GM21825 (cell line): ENCODE data around the gene ZNF695.

Source experiments
- ATAC-seq: cut with Tn5 transposase; IDR thresholded peaks from one replicate; pipeline ENCODE4 v1.9.1; 2021; ENCODE audit warnings: mild to moderate bottlenecking, moderate library complexity; ENCODE audit not compliant: unreplicated experiment

Gene ZNF695

GRCh38 chr1:246959944-246960693, 47.7 kb downstream of the ZNF695 start:
- no peak for ATAC-seq

- ATAC-seq = no peak
Observed at GRCh38 chr1:246954126-246954525, 53.7 kb downstream of the ZNF695 start.

DNA sequence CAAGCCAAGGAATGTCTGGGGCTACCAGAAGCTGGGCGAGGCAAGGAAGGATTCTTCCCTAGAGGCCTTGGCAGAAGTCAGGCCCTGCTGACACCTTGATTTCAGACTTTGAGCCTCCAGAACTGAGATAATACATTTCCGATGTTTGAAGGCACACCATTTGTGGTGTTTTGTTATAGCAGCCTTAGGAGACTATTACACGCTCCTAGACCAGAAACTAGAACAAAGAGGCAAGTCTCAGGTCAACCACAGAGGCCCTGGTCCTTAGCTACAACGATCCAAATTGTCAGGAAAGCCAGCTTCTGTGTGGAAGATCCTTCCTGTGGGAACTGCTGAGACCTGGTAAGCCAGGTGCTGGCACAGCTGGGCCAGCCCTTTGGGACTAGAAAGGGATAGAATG, 56.4 kb downstream of the ZNF695 start:
- ATAC-seq = no peak

- ATAC-seq = no peak
Observed at GRCh38 chr1:246949956-246950355, 57.9 kb downstream of the ZNF695 start.

DNA sequence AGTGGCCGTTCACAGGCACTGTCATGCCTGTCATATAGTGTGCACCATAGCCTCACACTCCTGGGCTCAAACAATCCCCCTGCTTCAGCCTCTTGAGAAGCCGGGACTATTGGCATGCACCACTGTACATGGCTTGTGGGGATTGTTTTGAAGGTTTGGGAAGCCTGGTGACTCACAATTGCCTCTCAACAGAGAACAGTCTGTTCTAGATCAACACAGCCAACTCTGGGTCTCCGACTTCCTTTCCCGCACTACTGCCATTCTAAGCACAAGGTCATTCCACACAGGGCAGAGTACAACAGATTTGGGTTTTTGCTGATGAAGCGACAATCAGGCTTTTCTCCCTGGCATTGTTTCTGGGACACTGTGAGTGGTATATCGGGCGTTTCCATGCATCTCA, 60.6 kb downstream of the ZNF695 start:
- ATAC-seq = no peak

DNA sequence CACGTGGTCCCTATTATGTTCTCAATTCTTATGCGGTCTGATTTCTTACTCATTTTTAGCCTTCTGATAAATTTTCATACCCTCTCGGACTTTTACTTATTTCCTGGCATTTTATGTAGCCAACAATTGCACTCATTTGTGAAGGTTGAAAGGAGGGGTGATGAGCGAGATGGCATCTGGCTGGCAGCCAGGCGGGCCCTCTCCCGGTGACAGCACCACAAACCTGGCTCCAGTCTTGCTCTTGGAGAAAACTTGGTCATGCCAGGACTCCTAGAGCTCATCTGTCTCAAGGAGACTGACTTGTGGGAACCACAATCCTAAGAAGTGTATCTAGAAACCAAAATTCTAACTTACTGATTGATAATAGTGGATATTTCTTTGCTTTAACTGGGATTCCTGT, 61.5 kb downstream of the ZNF695 start:
- ATAC-seq = no peak
